ENCODE results near the gene PGAP3. TPM values are rescaled to one million over a fixed set of nuclear protein-coding genes. Genes with fewer than 3 reads are reported as not detected.
A peak's percentile ranks its signal among the peaks of the same experiment; 100 is the strongest.

The PGAP3 gene
- total RNA-seq, 1 donor: 10.9 TPM

- DNase-seq (ENCODE audit: insufficient read length, low spot score, missing footprints): peak; percentile 17
- TF ChIP-seq CTCF (IDR thresholded peaks at IDR 0.05; ENCODE audit: extremely low read depth, low read depth, low read length): no peak
- peaks cover 46% of the 10 kb centered on the region for H3K79me2 ChIP-seq (ENCODE audit: insufficient read depth, low read length)
Observed at GRCh38 chr17:39706921-39707337, 19.1 kb upstream of the PGAP3 start.

GRCh38 chr17:39706383-39706782 is 18.5 kb upstream of the PGAP3 start:
- Histone ChIP-seq H3K27ac (ENCODE audit: low read depth, low read length) (no peak overlapping the region), H3K4me1 (ENCODE audit: insufficient read depth, low read length) (peaks cover 9% of the 10 kb centered on the region), H3K9me3 (ENCODE audit: low read depth, low read length) (no peaks in the 10 kb centered on the region), H3K4me2 (ENCODE audit: insufficient read depth, low read length) (no peak overlapping the region), H3K27me3 (ENCODE audit: insufficient read depth, low read length) (no peaks in the 10 kb centered on the region), H3K36me3 (ENCODE audit: insufficient read depth, low read length) (peaks cover 33% of the 10 kb centered on the region), H4K20me1 (ENCODE audit: insufficient read depth, low read length) (peaks cover 43% of the 10 kb centered on the region), H2AFZ (ENCODE audit: low read length) (no peak overlapping the region), H3K4me3 (ENCODE audit: insufficient read depth, low read length) (no peak overlapping the region), H3K79me2 (ENCODE audit: insufficient read depth, low read length) (peaks cover 51% of the 10 kb centered on the region)
- no peak for DNase-seq (ENCODE audit: insufficient read length, low spot score, missing footprints)
- no peak for TF ChIP-seq CTCF (IDR thresholded peaks at IDR 0.05; ENCODE audit: extremely low read depth, low read depth, low read length)

More at GRCh38 chr17:39706921-39707337, 19.1 kb upstream of the PGAP3 start:
- no peak overlapping the region for H3K4me2 ChIP-seq (ENCODE audit: insufficient read depth, low read length)
- H4K20me1 ChIP-seq (ENCODE audit: insufficient read depth, low read length): peaks cover 40% of the 10 kb centered on the region
- no peak overlapping the region for H2AFZ ChIP-seq (ENCODE audit: low read length)
- H3K27ac ChIP-seq (ENCODE audit: low read depth, low read length): no peak overlapping the region
- H3K4me3 ChIP-seq (ENCODE audit: insufficient read depth, low read length): no peak overlapping the region
- H3K27me3 ChIP-seq (ENCODE audit: insufficient read depth, low read length): no peaks in the 10 kb centered on the region
- peaks cover 6% of the 10 kb centered on the region for H3K4me1 ChIP-seq (ENCODE audit: insufficient read depth, low read length)
- H3K9me3 ChIP-seq (ENCODE audit: low read depth, low read length): no peaks in the 10 kb centered on the region
- peaks cover 33% of the 10 kb centered on the region for H3K36me3 ChIP-seq (ENCODE audit: insufficient read depth, low read length)

- no peak for TF ChIP-seq CTCF (IDR thresholded peaks at IDR 0.05; ENCODE audit: extremely low read depth, low read depth, low read length)
- Histone ChIP-seq H2AFZ (ENCODE audit: low read length) (no peak overlapping the region), H3K4me2 (ENCODE audit: insufficient read depth, low read length) (no peak overlapping the region), H3K27me3 (ENCODE audit: insufficient read depth, low read length) (no peaks in the 10 kb centered on the region), H3K36me3 (ENCODE audit: insufficient read depth, low read length) (peaks cover 33% of the 10 kb centered on the region), H3K79me2 (ENCODE audit: insufficient read depth, low read length) (peaks cover 56% of the 10 kb centered on the region), H3K9me3 (ENCODE audit: low read depth, low read length) (no peaks in the 10 kb centered on the region), H3K4me1 (ENCODE audit: insufficient read depth, low read length) (peaks cover 13% of the 10 kb centered on the region), H4K20me1 (ENCODE audit: insufficient read depth, low read length) (peaks cover 48% of the 10 kb centered on the region), H3K27ac (ENCODE audit: low read depth, low read length) (no peak overlapping the region), H3K4me3 (ENCODE audit: insufficient read depth, low read length) (no peak overlapping the region)
- DNase-seq (ENCODE audit: insufficient read length, low spot score, missing footprints): peak; percentile 47
Observed at GRCh38 chr17:39705786-39706348, 18.0 kb upstream of the PGAP3 start.

GRCh38 chr17:39704821-39705551 is 17.1 kb upstream of the PGAP3 start:
- Histone ChIP-seq H3K27me3 (ENCODE audit: insufficient read depth, low read length) (no peaks in the 10 kb centered on the region), H3K4me3 (ENCODE audit: insufficient read depth, low read length) (no peak overlapping the region), H3K4me1 (ENCODE audit: insufficient read depth, low read length) (peaks cover 13% of the 10 kb centered on the region), H2AFZ (ENCODE audit: low read length) (no peak overlapping the region), H3K4me2 (ENCODE audit: insufficient read depth, low read length) (no peak overlapping the region), H4K20me1 (ENCODE audit: insufficient read depth, low read length) (peaks cover 48% of the 10 kb centered on the region), H3K36me3 (ENCODE audit: insufficient read depth, low read length) (peaks cover 24% of the 10 kb centered on the region), H3K27ac (ENCODE audit: low read depth, low read length) (no peak overlapping the region), H3K9me3 (ENCODE audit: low read depth, low read length) (no peaks in the 10 kb centered on the region), H3K79me2 (ENCODE audit: insufficient read depth, low read length) (peaks cover 63% of the 10 kb centered on the region)
- peak; percentile 53 for TF ChIP-seq CTCF (IDR thresholded peaks at IDR 0.05; ENCODE audit: extremely low read depth, low read depth, low read length)
- DNase-seq (ENCODE audit: insufficient read length, low spot score, missing footprints): peak; percentile 95

All from osteoblast (primary cell).